ENCODE data around the gene LTBP1.

The LTBP1 gene

DNA sequence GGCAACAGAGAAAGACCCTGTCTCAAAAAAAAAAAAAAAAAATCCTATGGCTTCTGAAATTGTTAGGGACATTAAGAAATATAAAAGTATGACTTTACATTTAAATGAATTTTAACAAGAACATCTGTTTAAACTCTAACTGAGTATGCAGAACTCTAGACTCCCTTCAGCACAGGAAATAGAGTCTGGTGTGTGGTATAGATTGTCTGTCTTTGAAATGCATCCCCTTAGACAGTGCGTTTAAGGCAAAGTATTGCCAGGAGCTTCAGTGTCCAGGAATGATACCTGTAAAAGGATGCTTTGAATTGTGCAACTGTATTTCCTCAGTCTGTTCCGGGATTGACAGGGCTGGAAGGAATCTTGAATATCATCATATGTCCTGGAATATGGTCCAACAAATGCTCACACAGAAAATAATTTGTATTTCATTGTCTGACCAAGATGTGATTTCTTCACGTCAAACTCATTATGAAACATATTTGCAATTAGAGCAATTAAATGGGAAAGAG, 396.7 kb downstream of the LTBP1 start:
- no CpG with 5 or more reads among the region's 3 CpGs for WGBS (ENCODE audit: extremely low coverage, insufficient coverage, insufficient read length)
- no peak overlapping the region for H2BK12ac ChIP-seq (ENCODE audit: low read length)

DNA sequence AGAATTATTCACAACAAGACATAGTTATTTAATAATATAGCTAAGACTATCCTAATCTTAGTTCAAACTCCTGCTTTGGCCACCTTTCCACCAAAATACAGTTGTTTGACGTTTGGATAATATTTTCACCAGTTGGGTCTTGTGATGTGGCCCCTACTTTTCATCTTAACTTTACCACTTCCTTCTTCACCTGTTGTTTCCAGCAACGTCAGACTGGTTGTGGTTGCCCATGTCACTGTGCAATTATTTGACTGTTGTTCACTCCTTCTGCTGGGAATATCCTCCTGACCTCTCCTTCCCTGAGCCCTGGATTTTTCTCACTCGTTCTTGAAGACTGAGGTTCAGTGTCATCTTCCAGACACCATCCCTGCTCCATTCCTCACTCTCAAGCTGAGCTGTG, 397.5 kb downstream of the LTBP1 start:
- Histone ChIP-seq H3K23ac (ENCODE audit: low read length) (no peak overlapping the region), H3K36me3 (ENCODE audit: control insufficient read depth in 1 of 2, insufficient read depth in 2 of 2, low read length in 2 of 2) (no peaks in the 10 kb centered on the region)
- no CpG with 5 or more reads among the region's 3 CpGs for WGBS (ENCODE audit: extremely low coverage, insufficient coverage, insufficient read length)

More for the DNA sequence above, 396.7 kb downstream of the LTBP1 start:
- no peaks in the 10 kb centered on the region for H3K27me3 ChIP-seq (ENCODE audit: insufficient read depth, low read length)
- H3K27ac ChIP-seq (ENCODE audit: low read depth, low read length), result no peak overlapping the region
- no peak overlapping the region for H3K23ac ChIP-seq (ENCODE audit: low read length)
- no peak overlapping the region for H2BK120ac ChIP-seq (ENCODE audit: insufficient read depth, low read length, poor library complexity)
- no peak overlapping the region for H3K9ac ChIP-seq (ENCODE audit: low read length)
- H2AK5ac ChIP-seq (ENCODE audit: low read length), result no peak overlapping the region
- no peaks in the 10 kb centered on the region for H3K4me1 ChIP-seq (ENCODE audit: control insufficient read depth in 1 of 2, insufficient read depth in 2 of 2, low read length in 2 of 2)
- no peak overlapping the region for H3K14ac ChIP-seq (ENCODE audit: low read length)
- no peaks in the 10 kb centered on the region for H3K79me2 ChIP-seq (ENCODE audit: control insufficient read depth, insufficient read depth, low read length, poor library complexity)
- no peak overlapping the region for H3K4me2 ChIP-seq (ENCODE audit: low read length)
- H3K4me3 ChIP-seq (ENCODE audit: low read depth, low read length), result no peak overlapping the region
- no peak overlapping the region for H3K18ac ChIP-seq (ENCODE audit: low read length)
- no peak overlapping the region for H3K4ac ChIP-seq (ENCODE audit: low read depth, low read length)
- no peaks in the 10 kb centered on the region for H3K9me3 ChIP-seq (ENCODE audit: insufficient read depth, low read depth, low read length)
- H4K8ac ChIP-seq (ENCODE audit: low read depth, low read length), result no peak overlapping the region
- H2AFZ ChIP-seq (ENCODE audit: insufficient read depth, low read length, poor library complexity), result no peak overlapping the region
- H2BK5ac ChIP-seq (ENCODE audit: low read depth, low read length, poor library complexity), result no peak overlapping the region
- H4K12ac ChIP-seq (ENCODE audit: low read depth, low read length), result no peak overlapping the region
- H3K36me3 ChIP-seq (ENCODE audit: control insufficient read depth in 1 of 2, insufficient read depth in 2 of 2, low read length in 2 of 2), result no peaks in the 10 kb centered on the region
- no peak overlapping the region for H4K91ac ChIP-seq (ENCODE audit: low read depth, low read length)
- no peaks in the 10 kb centered on the region for H3K79me1 ChIP-seq (ENCODE audit: low read length)
- no peak for DNase-seq

DNA sequence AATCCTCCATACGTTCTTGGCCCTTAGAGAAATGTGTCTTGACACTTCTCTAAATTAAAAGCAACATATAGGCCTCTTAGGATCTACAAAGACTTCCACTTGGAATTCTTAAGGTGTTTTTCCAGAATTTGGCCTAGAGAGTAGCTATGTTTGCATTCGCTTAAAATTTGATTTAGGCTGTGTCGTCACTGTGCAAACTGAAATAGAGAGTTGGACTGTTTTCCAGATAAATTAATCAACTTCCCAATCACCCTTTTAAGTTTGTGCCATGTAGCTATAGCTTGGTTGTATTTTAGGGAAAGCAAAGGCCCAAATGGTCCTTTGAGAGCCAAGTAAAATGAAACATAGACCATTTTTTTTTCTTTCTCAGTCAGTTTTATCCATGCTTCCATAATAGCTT, 401.1 kb downstream of the LTBP1 start:
- no peak overlapping the region for H4K12ac ChIP-seq (ENCODE audit: low read depth, low read length)
- no peaks in the 10 kb centered on the region for H3K27me3 ChIP-seq (ENCODE audit: insufficient read depth, low read length)
- H2BK120ac ChIP-seq (ENCODE audit: insufficient read depth, low read length, poor library complexity), result no peak overlapping the region
- H3K9me3 ChIP-seq (ENCODE audit: insufficient read depth, low read depth, low read length), result no peaks in the 10 kb centered on the region
- no peaks in the 10 kb centered on the region for H3K79me1 ChIP-seq (ENCODE audit: low read length)
- no peak overlapping the region for H3K27ac ChIP-seq (ENCODE audit: low read depth, low read length)
- no peak overlapping the region for H3K4me2 ChIP-seq (ENCODE audit: low read length)
- H4K8ac ChIP-seq (ENCODE audit: low read depth, low read length), result no peak overlapping the region
- no peaks in the 10 kb centered on the region for H3K36me3 ChIP-seq (ENCODE audit: control insufficient read depth in 1 of 2, insufficient read depth in 2 of 2, low read length in 2 of 2)
- no peaks in the 10 kb centered on the region for H3K79me2 ChIP-seq (ENCODE audit: control insufficient read depth, insufficient read depth, low read length, poor library complexity)
- no peak overlapping the region for H3K23ac ChIP-seq (ENCODE audit: low read length)
- no peak overlapping the region for H2BK5ac ChIP-seq (ENCODE audit: low read depth, low read length, poor library complexity)
- H2AFZ ChIP-seq (ENCODE audit: insufficient read depth, low read length, poor library complexity), result no peak overlapping the region
- no peak overlapping the region for H3K14ac ChIP-seq (ENCODE audit: low read length)
- no peak overlapping the region for H3K9ac ChIP-seq (ENCODE audit: low read length)
- H3K4ac ChIP-seq (ENCODE audit: low read depth, low read length), result no peak overlapping the region
- H3K4me1 ChIP-seq (ENCODE audit: control insufficient read depth in 1 of 2, insufficient read depth in 2 of 2, low read length in 2 of 2), result no peaks in the 10 kb centered on the region
- no peak overlapping the region for H3K18ac ChIP-seq (ENCODE audit: low read length)
- no peak overlapping the region for H3K4me3 ChIP-seq (ENCODE audit: low read depth, low read length)
- H2AK5ac ChIP-seq (ENCODE audit: low read length), result no peak overlapping the region
- no CpG with 5 or more reads among the region's 3 CpGs for WGBS (ENCODE audit: extremely low coverage, insufficient coverage, insufficient read length)
- H4K91ac ChIP-seq (ENCODE audit: low read depth, low read length), result no peak overlapping the region
- DNase-seq, result no peak
- no peak overlapping the region for H2BK12ac ChIP-seq (ENCODE audit: low read length)

More for the DNA sequence above, 397.5 kb downstream of the LTBP1 start:
- no peak overlapping the region for H2BK120ac ChIP-seq (ENCODE audit: insufficient read depth, low read length, poor library complexity)
- H2AK5ac ChIP-seq (ENCODE audit: low read length), result no peak overlapping the region
- H4K12ac ChIP-seq (ENCODE audit: low read depth, low read length), result no peak overlapping the region
- H3K27me3 ChIP-seq (ENCODE audit: insufficient read depth, low read length), result no peaks in the 10 kb centered on the region
- no peak overlapping the region for H3K4ac ChIP-seq (ENCODE audit: low read depth, low read length)
- no peak overlapping the region for H3K27ac ChIP-seq (ENCODE audit: low read depth, low read length)
- no peak overlapping the region for H4K91ac ChIP-seq (ENCODE audit: low read depth, low read length)
- H3K79me1 ChIP-seq (ENCODE audit: low read length), result no peaks in the 10 kb centered on the region
- H3K4me2 ChIP-seq (ENCODE audit: low read length), result no peak overlapping the region
- no peak overlapping the region for H3K9ac ChIP-seq (ENCODE audit: low read length)
- DNase-seq, result no peak
- H3K79me2 ChIP-seq (ENCODE audit: control insufficient read depth, insufficient read depth, low read length, poor library complexity), result no peaks in the 10 kb centered on the region
- H3K4me3 ChIP-seq (ENCODE audit: low read depth, low read length), result no peak overlapping the region
- H3K18ac ChIP-seq (ENCODE audit: low read length), result no peak overlapping the region
- no peak overlapping the region for H2AFZ ChIP-seq (ENCODE audit: insufficient read depth, low read length, poor library complexity)
- H3K4me1 ChIP-seq (ENCODE audit: control insufficient read depth in 1 of 2, insufficient read depth in 2 of 2, low read length in 2 of 2), result no peaks in the 10 kb centered on the region
- no peak overlapping the region for H3K14ac ChIP-seq (ENCODE audit: low read length)
- H3K9me3 ChIP-seq (ENCODE audit: insufficient read depth, low read depth, low read length), result no peaks in the 10 kb centered on the region
- no peak overlapping the region for H2BK12ac ChIP-seq (ENCODE audit: low read length)
- H4K8ac ChIP-seq (ENCODE audit: low read depth, low read length), result no peak overlapping the region
- no peak overlapping the region for H2BK5ac ChIP-seq (ENCODE audit: low read depth, low read length, poor library complexity)

DNA sequence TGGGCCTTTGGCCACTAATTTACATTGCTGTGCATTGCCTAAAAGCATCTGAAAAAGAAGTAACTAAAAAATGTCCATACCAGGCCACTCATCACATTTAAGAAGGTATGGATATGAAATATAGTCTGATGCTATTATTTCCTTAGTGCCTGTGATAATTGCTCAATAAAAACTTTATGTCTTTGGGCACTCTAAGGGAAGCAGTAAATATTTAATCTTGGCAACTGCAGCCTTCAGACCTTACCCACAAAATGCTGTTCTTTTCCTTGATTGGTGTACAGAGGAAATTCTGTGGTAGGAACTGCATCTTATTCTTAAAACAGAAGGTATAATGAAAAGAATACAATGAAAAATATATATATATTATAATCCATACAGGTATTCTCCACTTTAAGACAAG, 403.9 kb downstream of the LTBP1 start:
- H3K4ac ChIP-seq (ENCODE audit: low read depth, low read length), result no peak overlapping the region
- peaks cover 2% of the 10 kb centered on the region in 2 experiments for H3K36me3 ChIP-seq (ENCODE audit: control insufficient read depth in 1 of 2, insufficient read depth in 2 of 2, low read length in 2 of 2)
- H3K23ac ChIP-seq (ENCODE audit: low read length), result no peak overlapping the region
- H4K8ac ChIP-seq (ENCODE audit: low read depth, low read length), result no peak overlapping the region
- no peaks in the 10 kb centered on the region for H3K4me1 ChIP-seq (ENCODE audit: control insufficient read depth in 1 of 2, insufficient read depth in 2 of 2, low read length in 2 of 2)
- no peaks in the 10 kb centered on the region for H3K79me1 ChIP-seq (ENCODE audit: low read length)
- no peak overlapping the region for H3K14ac ChIP-seq (ENCODE audit: low read length)
- H3K9me3 ChIP-seq (ENCODE audit: insufficient read depth, low read depth, low read length), result peaks cover 1% of the 10 kb centered on the region
- no peak overlapping the region for H3K9ac ChIP-seq (ENCODE audit: low read length)
- no peak overlapping the region for H2BK12ac ChIP-seq (ENCODE audit: low read length)
- H3K27me3 ChIP-seq (ENCODE audit: insufficient read depth, low read length), result no peaks in the 10 kb centered on the region
- DNase-seq, result no peak
- H3K4me3 ChIP-seq (ENCODE audit: low read depth, low read length), result no peak overlapping the region
- no peak overlapping the region for H2AFZ ChIP-seq (ENCODE audit: insufficient read depth, low read length, poor library complexity)
- no peak overlapping the region for H2AK5ac ChIP-seq (ENCODE audit: low read length)
- no peak overlapping the region for H3K18ac ChIP-seq (ENCODE audit: low read length)
- H4K12ac ChIP-seq (ENCODE audit: low read depth, low read length), result no peak overlapping the region
- H3K27ac ChIP-seq (ENCODE audit: low read depth, low read length), result no peak overlapping the region
- H3K4me2 ChIP-seq (ENCODE audit: low read length), result no peak overlapping the region
- no peaks in the 10 kb centered on the region for H3K79me2 ChIP-seq (ENCODE audit: control insufficient read depth, insufficient read depth, low read length, poor library complexity)
- H2BK120ac ChIP-seq (ENCODE audit: insufficient read depth, low read length, poor library complexity), result no peak overlapping the region
- no peak overlapping the region for H4K91ac ChIP-seq (ENCODE audit: low read depth, low read length)
- no peak overlapping the region for H2BK5ac ChIP-seq (ENCODE audit: low read depth, low read length, poor library complexity)
